HG03457 (cell line): Measurements from ENCODE around the gene ZXDA.
"Not testable (repeated sequence)": the region's sequence is repeated elsewhere in the genome, so short reads cannot be mapped to it uniquely, and the experiment has no call there.

ENCODE experiments used
- ATAC-seq: cut with Tn5 transposase; IDR thresholded peaks from one replicate; pipeline ENCODE4 v1.9.1; 2021; ENCODE audit warnings: moderate number of reproducible peaks; ENCODE audit not compliant: unreplicated experiment

ZXDA gene

GRCh38 chrX:57910287-57910912 is at the start of gene ZXDA:
Gene ZXDA (minus strand): TSS chrX:57910458. CDS start chrX:57910420, 38 bp downstream.
- peak; percentile 43 for ATAC-seq

- ATAC-seq, result no peak
Observed at GRCh38 chrX:57952320-57952678, 42.0 kb upstream of the ZXDA start.

GRCh38 chrX:57951666-57952319 is 41.5 kb upstream of the ZXDA start:
- no peak for ATAC-seq

GRCh38 chrX:57933321-57933720 is 23.1 kb upstream of the ZXDA start:
- no peak for ATAC-seq

- no peak for ATAC-seq
Observed at GRCh38 chrX:57932266-57932665, 22.0 kb upstream of the ZXDA start.

- no peak for ATAC-seq
Observed at GRCh38 chrX:57930051-57930450, 19.8 kb upstream of the ZXDA start.

GRCh38 chrX:57929373-57929772 is 19.1 kb upstream of the ZXDA start:
- no peak for ATAC-seq

- ATAC-seq, result no peak
Observed at GRCh38 chrX:57925806-57926205, 15.5 kb upstream of the ZXDA start.

- no peak for ATAC-seq
Observed at GRCh38 chrX:57918750-57919436, 8.6 kb upstream of the ZXDA start.

GRCh38 chrX:57915680-57916079 is 5.4 kb upstream of the ZXDA start:
- ATAC-seq, result no peak

GRCh38 chrX:57909595-57910286 is 517 bp downstream of the ZXDA start:
- peak; percentile 73 for ATAC-seq

- ATAC-seq, result not testable (repeated sequence)
Observed at GRCh38 chrX:57908972-57909594, 1.2 kb downstream of the ZXDA start.

GRCh38 chrX:57906790-57907189 is 3.5 kb downstream of the ZXDA start:
- no peak for ATAC-seq

GRCh38 chrX:57905141-57905540 is 5.1 kb downstream of the ZXDA start:
- no peak for ATAC-seq

- ATAC-seq, result no peak
Observed at GRCh38 chrX:57904176-57904880, 5.9 kb downstream of the ZXDA start.

- ATAC-seq, result no peak
Observed at GRCh38 chrX:57902633-57903032, 7.6 kb downstream of the ZXDA start.

GRCh38 chrX:57901466-57901865 is 8.8 kb downstream of the ZXDA start:
- ATAC-seq, result no peak

GRCh38 chrX:57900975-57901374 is 9.3 kb downstream of the ZXDA start:
- no peak for ATAC-seq

- ATAC-seq, result no peak
Observed at GRCh38 chrX:57899906-57900305, 10.4 kb downstream of the ZXDA start.

GRCh38 chrX:57899064-57899463 is 11.2 kb downstream of the ZXDA start:
- no peak for ATAC-seq

GRCh38 chrX:57871463-57871862 is 38.8 kb downstream of the ZXDA start:
- no peak for ATAC-seq
